H9 (cell line): ENCODE data around the gene VDR. TPM values are rescaled to one million over a fixed set of nuclear protein-coding genes. Genes with fewer than 3 reads are reported as not detected.

Source experiments
- DNase-seq: peaks from one replicate; pipeline ENCODE4 v3.0.0-alpha.2; 2017
- H2AFZ ChIP-seq: one replicate; pipeline ENCODE4 v1.6.1; 2013; ENCODE audit warnings: mild to moderate bottlenecking, low read length, control low read depth, moderate library complexity
- H2AK5ac ChIP-seq: 2 replicates; pipeline ENCODE4 v1.6.1; 2013; ENCODE audit warnings: low read length, control low read depth, mixed read lengths; ENCODE audit not compliant: insufficient read length
- H2BK120ac ChIP-seq: one replicate; pipeline ENCODE4 v1.6.1; 2013; ENCODE audit warnings: low read depth, mild to moderate bottlenecking, low read length, control low read depth, inconsistent platforms; ENCODE audit not compliant: poor library complexity, severe bottlenecking
- H2BK12ac ChIP-seq: 2 replicates; pipeline ENCODE4 v1.6.1; 2013; ENCODE audit warnings: low read length, control low read depth, mixed read lengths, low read depth; ENCODE audit not compliant: insufficient read length
- H2BK15ac ChIP-seq: 2 replicates; pipeline ENCODE4 v1.6.1; 2013; ENCODE audit warnings: low read depth, low read length, control low read depth
- H2BK20ac ChIP-seq: one replicate; pipeline ENCODE4 v1.6.1; 2013; ENCODE audit warnings: low read depth, mild to moderate bottlenecking, low read length, control low read depth, inconsistent platforms; ENCODE audit not compliant: poor library complexity, severe bottlenecking
- H2BK5ac ChIP-seq: 2 replicates; pipeline ENCODE4 v1.6.1; 2013; ENCODE audit warnings: low read length, control low read depth, mixed read lengths; ENCODE audit not compliant: insufficient read length
- H3K14ac ChIP-seq: 2 replicates; pipeline ENCODE4 v1.6.1; 2013; ENCODE audit warnings: low read length, control low read depth; ENCODE audit not compliant: insufficient read depth
- H3K18ac ChIP-seq: 2 replicates; pipeline ENCODE4 v1.6.1; 2013; ENCODE audit warnings: low read depth, mild to moderate bottlenecking, mixed read lengths, low read length, control low read depth; ENCODE audit not compliant: insufficient read length
- H3K23ac ChIP-seq: 2 replicates; pipeline ENCODE4 v1.6.1; 2013; ENCODE audit warnings: low read length, control low read depth, mixed read lengths, low read depth; ENCODE audit not compliant: insufficient read length
- H3K23me2 ChIP-seq: 2 replicates; pipeline ENCODE4 v1.6.1; 2013; ENCODE audit warnings: low read depth, mild to moderate bottlenecking, mixed read lengths, low read length, control low read depth; ENCODE audit not compliant: insufficient read length, poor library complexity, severe bottlenecking
- H3K27ac ChIP-seq: 2 replicates; pipeline ENCODE4 v1.5.1; 2013; ENCODE audit warnings: low read length, control low read depth, mixed read lengths, low read depth; ENCODE audit not compliant: insufficient read length
- H3K27me3 ChIP-seq: 2 replicates; pipeline ENCODE4 v1.6.1; 2013; ENCODE audit warnings: low read length, control low read depth, inconsistent platforms; ENCODE audit not compliant: insufficient read depth
- H3K4ac ChIP-seq: 2 replicates; pipeline ENCODE4 v1.6.1; 2013; ENCODE audit warnings: low read depth, mild to moderate bottlenecking, control low read depth, inconsistent platforms, low read length, moderate library complexity
- H3K4me1 ChIP-seq: 2 replicates; pipeline ENCODE4 v1.6.1; 2013; ENCODE audit warnings: low read length, control low read depth, inconsistent platforms; ENCODE audit not compliant: insufficient read depth
- H3K4me2 ChIP-seq: 2 replicates; pipeline ENCODE4 v1.6.1; 2013; ENCODE audit warnings: low read length, control low read depth, mixed read lengths; ENCODE audit not compliant: insufficient read length, insufficient read depth
- H3K56ac ChIP-seq: 2 replicates; pipeline ENCODE4 v1.6.1; 2013; ENCODE audit warnings: low read depth, mild to moderate bottlenecking, mixed read lengths, low read length, control low read depth; ENCODE audit not compliant: insufficient read length
- H3K79me1 ChIP-seq: 2 replicates; pipeline ENCODE4 v1.6.1; 2013; ENCODE audit warnings: low read depth, mild to moderate bottlenecking, moderate library complexity, low read length, control low read depth, inconsistent platforms; ENCODE audit not compliant: insufficient read depth, poor library complexity, severe bottlenecking
- H3K79me2 ChIP-seq: 2 replicates; pipeline ENCODE4 v1.6.1; 2013; ENCODE audit warnings: low read length, control low read depth, inconsistent platforms; ENCODE audit not compliant: insufficient read depth
- H3K9ac ChIP-seq: 2 replicates; pipeline ENCODE4 v1.6.1; 2013; ENCODE audit warnings: low read length, control low read depth, mixed read lengths; ENCODE audit not compliant: insufficient read length; ENCODE audit errors: extremely low read depth
- H3K9me3 ChIP-seq: one replicate; pipeline ENCODE4 v1.6.1; 2013; ENCODE audit warnings: low read depth, low read length, inconsistent platforms; ENCODE audit not compliant: control insufficient read depth
- H3T11ph ChIP-seq: one replicate; pipeline ENCODE4 v1.6.1; 2013; ENCODE audit warnings: mild to moderate bottlenecking, low read length, control low read depth, inconsistent platforms
- H4K20me1 ChIP-seq: one replicate; pipeline ENCODE4 v1.6.1; 2013; ENCODE audit not compliant: control insufficient read depth, insufficient read length, insufficient read depth
- H4K5ac ChIP-seq: 2 replicates; pipeline ENCODE4 v1.6.1; 2013; ENCODE audit warnings: low read depth, mild to moderate bottlenecking, mixed read lengths, low read length, control low read depth; ENCODE audit not compliant: insufficient read length
- H4K8ac ChIP-seq: replicated peaks from 2 replicates; pipeline ENCODE4 v1.6.1; 2013; ENCODE audit warnings: low read length, control low read depth, mixed read lengths, low read depth; ENCODE audit not compliant: insufficient read length
- H4K91ac ChIP-seq: 2 replicates; pipeline ENCODE4 v1.6.1; 2013; ENCODE audit warnings: low read depth, mild to moderate bottlenecking, moderate library complexity, mixed read lengths, low read length, control low read depth; ENCODE audit not compliant: insufficient read length
- H3K27ac Mint-ChIP-seq, 3 experiments: 2 replicates in 2 of 3; 3 replicates in 1 of 3; pipeline ENCODE4 v1.8.0; 2020 to 2021; ENCODE audit warnings: mixed read lengths in 3 of 3, mild to moderate bottlenecking in 1 of 3, moderate library complexity in 1 of 3
- H3K27me3 Mint-ChIP-seq: 2 replicates; pipeline ENCODE4 v1.8.0; 2021; ENCODE audit warnings: low read depth, mild to moderate bottlenecking, moderate library complexity, mixed read lengths
- H3K36me3 Mint-ChIP-seq, 3 experiments: 2 replicates in 2 of 3; 3 replicates in 1 of 3; pipeline ENCODE4 v1.8.0; 2020 to 2021; ENCODE audit warnings: low read depth in 3 of 3, mixed read lengths in 3 of 3; ENCODE audit not compliant: insufficient read depth in 1 of 3
- H3K4me1 Mint-ChIP-seq, 2 experiments: 2 replicates each; pipeline ENCODE4 v1.8.0; 2020; ENCODE audit warnings: mixed read lengths in 2 of 2
- H3K4me3 Mint-ChIP-seq, 2 experiments: 2 replicates in 1 of 2; 3 replicates in 1 of 2; pipeline ENCODE4 v1.8.0; 2020 to 2021; ENCODE audit warnings: mild to moderate bottlenecking in 2 of 2, mixed read lengths in 2 of 2, moderate library complexity in 1 of 2
- H3K9me3 Mint-ChIP-seq, 2 experiments: 2 replicates in 1 of 2; 3 replicates in 1 of 2; pipeline ENCODE4 v1.8.0; 2020; ENCODE audit warnings: mild to moderate bottlenecking in 2 of 2, mixed read lengths in 2 of 2, moderate library complexity in 1 of 2
- CTCF ChIP-seq: fragments of 200-600 bp; sonication (generic); conservative IDR thresholded peaks from 3 replicates; pipeline ENCODE4 v1.8.0; 2021; ENCODE audit warnings: antibody characterized with exemption, mild to moderate bottlenecking
- WGBS: extraction: QIAGEN DNeasy Blood & Tissue Kit; methylation state at CpG from one replicate; pipeline ENCODE4 v1.1.7; 2013; ENCODE audit warnings: missing lambda C conversion rate, low lambda C conversion rate, mixed read lengths; ENCODE audit not compliant: insufficient read length; ENCODE audit errors: extremely low coverage; 5-methylcytosine and 5-hydroxymethylcytosine counted together
- total RNA-seq: library from RNA; stranded (reverse); gene quantifications from 2 replicates; pipeline ENCODE4 v1.2.1, GENCODE V29; 2021

Gene VDR
- total RNA-seq, 1 experiment from 2014 or later: 0.61 TPM

GRCh38 chr12:47862167-47862750, 42.5 kb downstream of the VDR start:
- H3K27ac Mint-ChIP-seq: no peak overlapping the region
- H3K4me1 ChIP-seq: no peaks in the 10 kb centered on the region
- H2AFZ ChIP-seq: no peak overlapping the region
- H2BK20ac ChIP-seq: no peak overlapping the region
- WGBS: no CpG with 5 or more reads among the region's 5 CpGs
- H3K27me3 ChIP-seq: no peaks in the 10 kb centered on the region
- no peak overlapping the region for H3T11ph ChIP-seq
- H3K27me3 Mint-ChIP-seq: peaks cover 5% of the 10 kb centered on the region
- no peak overlapping the region for H3K14ac ChIP-seq
- H2AK5ac ChIP-seq: no peak overlapping the region
- no peaks in the 10 kb centered on the region for H3K23me2 ChIP-seq
- no peak overlapping the region for H3K4me2 ChIP-seq
- TF ChIP-seq CTCF: no peak
- H2BK5ac ChIP-seq: no peak overlapping the region
- no peak overlapping the region for H3K23ac ChIP-seq
- no peak overlapping the region for H4K8ac ChIP-seq
- no peaks in the 10 kb centered on the region for H3K9me3 ChIP-seq
- H2BK12ac ChIP-seq: no peak overlapping the region
- no peak overlapping the region for H4K5ac ChIP-seq
- no peak overlapping the region for H3K18ac ChIP-seq
- no peak for DNase-seq
- H3K4ac ChIP-seq: no peak overlapping the region
- H4K20me1 ChIP-seq: no peaks in the 10 kb centered on the region
- no peaks in the 10 kb centered on the region for H3K36me3 Mint-ChIP-seq
- H3K9ac ChIP-seq: no peak overlapping the region
- H3K27ac ChIP-seq: no peak overlapping the region
- no peaks in the 10 kb centered on the region for H3K79me2 ChIP-seq
- H4K91ac ChIP-seq: no peak overlapping the region
- no peak overlapping the region for H3K56ac ChIP-seq
- H3K9me3 Mint-ChIP-seq: no peaks in the 10 kb centered on the region; a peak in 1 of 5 replicates
- H3K79me1 ChIP-seq: no peaks in the 10 kb centered on the region
- H3K4me1 Mint-ChIP-seq: no peaks in the 10 kb centered on the region
- no peak overlapping the region for H3K4me3 Mint-ChIP-seq
- H2BK15ac ChIP-seq: no peak overlapping the region
- no peak overlapping the region for H2BK120ac ChIP-seq
